ENCODE measurements around the gene ZNF275.
"Not testable (repeated sequence)": the region's sequence is repeated elsewhere in the genome, so short reads cannot be mapped to it uniquely, and the experiment has no call there.

DNA sequence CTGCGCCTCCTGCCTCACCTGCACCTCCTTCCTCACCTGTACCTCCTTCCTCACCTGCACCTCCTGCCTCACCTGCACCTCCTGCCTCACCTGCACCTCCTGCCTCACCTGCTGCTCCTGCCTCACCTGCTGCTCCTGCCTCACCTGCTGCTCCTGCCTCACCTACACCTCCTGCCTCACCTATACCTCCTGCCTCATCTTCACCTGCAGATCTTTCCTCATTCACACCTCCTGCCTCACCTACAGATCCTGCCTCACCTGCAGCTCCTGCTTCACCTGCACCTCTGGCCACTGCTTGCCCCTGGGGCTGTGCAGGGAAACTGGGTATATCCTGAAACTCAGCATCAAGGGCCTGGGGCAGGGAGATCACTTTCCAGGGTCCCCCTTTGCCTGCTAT lies 13.9 kb upstream of the ZNF275 start:
- not testable (repeated sequence) for TF ChIP-seq PATZ1 (CRISPR knock-in tag; IDR thresholded peaks at IDR 0.05; ENCODE audit: borderline replicate concordance); TOX (CRISPR knock-in tag; IDR thresholded peaks at IDR 0.05; ENCODE audit: borderline replicate concordance); GLIS3 (CRISPR knock-in tag; IDR thresholded peaks at IDR 0.05); ARNTL (CRISPR knock-in tag; IDR thresholded peaks at IDR 0.05; ENCODE audit: borderline replicate concordance, low read depth); ZFP3 (CRISPR knock-in tag; IDR thresholded peaks at IDR 0.05); ESRRG (CRISPR knock-in tag; IDR thresholded peaks at IDR 0.05); ZNF565 (CRISPR knock-in tag; conservative IDR thresholded peaks at IDR 0.05; ENCODE audit: low read depth); ZFP30 (CRISPR knock-in tag; IDR thresholded peaks at IDR 0.05); SNAI2 (CRISPR knock-in tag; IDR thresholded peaks at IDR 0.05); ZC3H10 (CRISPR knock-in tag; IDR thresholded peaks at IDR 0.05)
- TF ChIP-seq, protein P1, sequence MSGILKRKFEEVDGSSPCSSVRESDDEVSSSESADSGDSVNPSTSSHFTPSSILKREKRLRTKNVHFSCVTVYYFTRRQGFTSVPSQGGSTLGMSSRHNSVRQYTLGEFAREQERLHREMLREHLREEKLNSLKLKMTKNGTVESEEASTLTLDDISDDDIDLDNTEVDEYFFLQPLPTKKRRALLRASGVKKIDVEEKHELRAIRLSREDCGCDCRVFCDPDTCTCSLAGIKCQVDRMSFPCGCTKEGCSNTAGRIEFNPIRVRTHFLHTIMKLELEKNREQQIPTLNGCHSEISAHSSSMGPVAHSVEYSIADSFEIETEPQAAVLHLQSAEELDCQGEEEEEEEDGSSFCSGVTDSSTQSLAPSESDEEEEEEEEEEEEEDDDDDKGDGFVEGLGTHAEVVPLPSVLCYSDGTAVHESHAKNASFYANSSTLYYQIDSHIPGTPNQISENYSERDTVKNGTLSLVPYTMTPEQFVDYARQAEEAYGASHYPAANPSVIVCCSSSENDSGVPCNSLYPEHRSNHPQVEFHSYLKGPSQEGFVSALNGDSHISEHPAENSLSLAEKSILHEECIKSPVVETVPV (CRISPR knock-in tag; IDR thresholded peaks at IDR 0.05), result not testable (repeated sequence)
- TF ChIP-seq, protein P2, sequence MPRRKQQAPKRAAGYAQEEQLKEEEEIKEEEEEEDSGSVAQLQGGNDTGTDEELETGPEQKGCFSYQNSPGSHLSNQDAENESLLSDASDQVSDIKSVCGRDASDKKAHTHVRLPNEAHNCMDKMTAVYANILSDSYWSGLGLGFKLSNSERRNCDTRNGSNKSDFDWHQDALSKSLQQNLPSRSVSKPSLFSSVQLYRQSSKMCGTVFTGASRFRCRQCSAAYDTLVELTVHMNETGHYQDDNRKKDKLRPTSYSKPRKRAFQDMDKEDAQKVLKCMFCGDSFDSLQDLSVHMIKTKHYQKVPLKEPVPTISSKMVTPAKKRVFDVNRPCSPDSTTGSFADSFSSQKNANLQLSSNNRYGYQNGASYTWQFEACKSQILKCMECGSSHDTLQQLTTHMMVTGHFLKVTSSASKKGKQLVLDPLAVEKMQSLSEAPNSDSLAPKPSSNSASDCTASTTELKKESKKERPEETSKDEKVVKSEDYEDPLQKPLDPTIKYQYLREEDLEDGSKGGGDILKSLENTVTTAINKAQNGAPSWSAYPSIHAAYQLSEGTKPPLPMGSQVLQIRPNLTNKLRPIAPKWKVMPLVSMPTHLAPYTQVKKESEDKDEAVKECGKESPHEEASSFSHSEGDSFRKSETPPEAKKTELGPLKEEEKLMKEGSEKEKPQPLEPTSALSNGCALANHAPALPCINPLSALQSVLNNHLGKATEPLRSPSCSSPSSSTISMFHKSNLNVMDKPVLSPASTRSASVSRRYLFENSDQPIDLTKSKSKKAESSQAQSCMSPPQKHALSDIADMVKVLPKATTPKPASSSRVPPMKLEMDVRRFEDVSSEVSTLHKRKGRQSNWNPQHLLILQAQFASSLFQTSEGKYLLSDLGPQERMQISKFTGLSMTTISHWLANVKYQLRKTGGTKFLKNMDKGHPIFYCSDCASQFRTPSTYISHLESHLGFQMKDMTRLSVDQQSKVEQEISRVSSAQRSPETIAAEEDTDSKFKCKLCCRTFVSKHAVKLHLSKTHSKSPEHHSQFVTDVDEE (CRISPR knock-in tag; IDR thresholded peaks at IDR 0.05), result not testable (repeated sequence)
- TF ChIP-seq, protein P3, sequence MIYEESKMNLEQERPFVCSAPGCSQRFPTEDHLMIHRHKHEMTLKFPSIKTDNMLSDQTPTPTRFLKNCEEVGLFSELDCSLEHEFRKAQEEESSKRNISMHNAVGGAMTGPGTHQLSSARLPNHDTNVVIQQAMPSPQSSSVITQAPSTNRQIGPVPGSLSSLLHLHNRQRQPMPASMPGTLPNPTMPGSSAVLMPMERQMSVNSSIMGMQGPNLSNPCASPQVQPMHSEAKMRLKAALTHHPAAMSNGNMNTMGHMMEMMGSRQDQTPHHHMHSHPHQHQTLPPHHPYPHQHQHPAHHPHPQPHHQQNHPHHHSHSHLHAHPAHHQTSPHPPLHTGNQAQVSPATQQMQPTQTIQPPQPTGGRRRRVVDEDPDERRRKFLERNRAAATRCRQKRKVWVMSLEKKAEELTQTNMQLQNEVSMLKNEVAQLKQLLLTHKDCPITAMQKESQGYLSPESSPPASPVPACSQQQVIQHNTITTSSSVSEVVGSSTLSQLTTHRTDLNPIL (CRISPR knock-in tag; IDR thresholded peaks at IDR 0.05; ENCODE audit: low read depth), result not testable (repeated sequence)
